Bronchial epithelial cell (primary cell): ENCODE data around the gene MTREX. TPM values are rescaled to one million over a fixed set of nuclear protein-coding genes. Genes with fewer than 3 reads are reported as not detected.
A peak's percentile ranks its signal among the peaks of the same experiment; 100 is the strongest.

ENCODE experiments used
- DNase-seq: peaks from one replicate; pipeline ENCODE4 v3.0.0-alpha.2; 2010; ENCODE audit warnings: low read depth
- FAIRE-seq: peaks from 2 replicates; lab custom pipeline; 2011; peaks lifted over from hg19 to GRCh38; lab: Jason Lieb, UNC
- H3K27me3 ChIP-seq: 2 replicates; pipeline ENCODE4 v1.5.1; 2011; ENCODE audit warnings: low read length; ENCODE audit not compliant: control insufficient read depth, insufficient read depth
- H3K36me3 ChIP-seq: 2 replicates; pipeline ENCODE4 v1.5.1; 2011; ENCODE audit warnings: low read length; ENCODE audit not compliant: control insufficient read depth, insufficient read depth
- H3K4me3 ChIP-seq: 2 replicates; pipeline ENCODE4 v1.5.1; 2011; ENCODE audit warnings: mild to moderate bottlenecking, low read depth, low read length, control low read depth
- CTCF ChIP-seq: IDR thresholded peaks from 2 replicates; pipeline ENCODE4 v1.5.1; 2011; ENCODE audit warnings: mild to moderate bottlenecking, moderate library complexity, low read length, control low read depth, inconsistent platforms; ENCODE audit not compliant: insufficient read depth, severe bottlenecking
- total RNA-seq: library from RNA; depleted of rRNA; stranded (reverse); fragments of >200 nt; gene quantifications from 2 replicates; pipeline ENCODE4 v1.2.1, GENCODE V29; 2014

The MTREX gene
- total RNA-seq, 1 donor from 2014 or later: 82.1 TPM

- no peak for TF ChIP-seq CTCF
- no peak for FAIRE-seq
- no peak for DNase-seq
Observed at GRCh38 chr5:55338810-55339243, 31.0 kb downstream of the MTREX start.

GRCh38 chr5:55343107-55343506, 35.3 kb downstream of the MTREX start:
- no peak for FAIRE-seq
- no peak for DNase-seq
- H3K27me3 ChIP-seq: no peaks in the 10 kb centered on the region
- TF ChIP-seq CTCF: no peak
- H3K36me3 ChIP-seq: peaks cover 7% of the 10 kb centered on the region
- no peak overlapping the region for H3K4me3 ChIP-seq

More at GRCh38 chr5:55338810-55339243, 31.0 kb downstream of the MTREX start:
- Histone ChIP-seq H3K4me3 (no peak overlapping the region), H3K36me3 (no peaks in the 10 kb centered on the region), H3K27me3 (no peaks in the 10 kb centered on the region)

GRCh38 chr5:55343609-55344008, 35.8 kb downstream of the MTREX start:
- no peak overlapping the region for H3K4me3 ChIP-seq
- H3K36me3 ChIP-seq: peaks cover 8% of the 10 kb centered on the region
- FAIRE-seq (no peak), DNase-seq (no peak)
- no peak for TF ChIP-seq CTCF
- H3K27me3 ChIP-seq: no peaks in the 10 kb centered on the region

GRCh38 chr5:55344392-55344992, 36.7 kb downstream of the MTREX start:
- Histone ChIP-seq H3K27me3 (no peaks in the 10 kb centered on the region), H3K4me3 (no peak overlapping the region), H3K36me3 (peaks cover 8% of the 10 kb centered on the region)
- peak; percentile 52 for TF ChIP-seq CTCF
- FAIRE-seq (no peak), DNase-seq (peak; percentile 61)

- no peak for FAIRE-seq
Observed at GRCh38 chr5:55345327-55345726, 37.5 kb downstream of the MTREX start.

More at GRCh38 chr5:55345327-55345726, 37.5 kb downstream of the MTREX start:
- TF ChIP-seq CTCF: no peak
- no peak for DNase-seq
- Histone ChIP-seq H3K27me3 (no peaks in the 10 kb centered on the region), H3K4me3 (no peak overlapping the region), H3K36me3 (peaks cover 8% of the 10 kb centered on the region)
